Measurements from ENCODE around the gene AGXT2. TPM values are rescaled to one million over a fixed set of nuclear protein-coding genes. Genes with fewer than 3 reads are reported as not detected.
A peak's percentile ranks its signal among the peaks of the same experiment; 100 is the strongest.
"Not testable (repeated sequence)": the region's sequence is repeated elsewhere in the genome, so short reads cannot be mapped to it uniquely, and the experiment has no call there.

AGXT2 gene
- total and polyA plus RNA-seq, 2 donors = 0.02 TPM; not detected in 1

- Histone ChIP-seq H3K9me3 (ENCODE audit: control insufficient read depth in 2 of 2, insufficient read depth in 1 of 2, low read length in 1 of 2) (no peaks in the 10 kb centered on the region), H3K4me3 (ENCODE audit: low read length in 2 of 2) (no peak overlapping the region), H3K27me3 (ENCODE audit: control insufficient read depth in 2 of 2, insufficient read depth in 1 of 2, low read length in 1 of 2) (no peaks in the 10 kb centered on the region), H3K27ac (ENCODE audit: low read depth in 1 of 2, low read length in 1 of 2) (no peak overlapping the region), H3K36me3 (ENCODE audit: control insufficient read depth in 2 of 2, insufficient read depth in 2 of 2, low read length in 1 of 2) (no peaks in the 10 kb centered on the region), H3K4me1 (ENCODE audit: control insufficient read depth in 2 of 2, insufficient read depth in 2 of 2, low read length in 2 of 2) (no peaks in the 10 kb centered on the region)
- 87% methylated on average over 5 of the region's 5 CpGs for WGBS
- DNase-seq (ENCODE audit: low read depth in 6 of 9, low spot score in 9 of 9) = no peak
These were observed 71.4 kb downstream of the AGXT2 start for GRCh38 chr5:34976347-34976746.

DNA sequence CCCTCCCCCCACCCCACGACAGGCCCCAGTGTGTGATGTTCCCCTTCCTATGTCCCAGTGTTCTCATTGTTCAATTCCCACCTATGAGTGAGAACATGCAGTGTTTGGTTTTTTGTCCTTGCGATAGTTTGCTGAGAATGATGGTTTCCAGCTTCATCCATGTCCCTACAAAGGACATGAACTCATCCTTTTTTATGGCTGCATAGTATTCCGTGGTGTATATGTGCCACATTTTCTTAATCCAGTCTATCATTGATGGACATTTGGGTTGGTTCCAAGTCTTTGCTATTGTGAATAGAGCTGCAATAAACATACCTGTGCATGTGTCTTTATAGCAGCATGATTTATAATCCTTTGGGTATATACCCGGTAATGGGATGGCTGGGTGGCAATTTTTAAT lies 76.1 kb downstream of the AGXT2 start:
- H3K27me3 ChIP-seq (ENCODE audit: control insufficient read depth in 2 of 2, insufficient read depth in 1 of 2, low read length in 1 of 2); H3K36me3 ChIP-seq (ENCODE audit: control insufficient read depth in 2 of 2, insufficient read depth in 2 of 2, low read length in 1 of 2); DNase-seq (ENCODE audit: low read depth in 6 of 9, low spot score in 9 of 9); H3K4me3 ChIP-seq (ENCODE audit: low read length in 2 of 2); H3K4me1 ChIP-seq (ENCODE audit: control insufficient read depth in 2 of 2, insufficient read depth in 2 of 2, low read length in 2 of 2); H3K9me3 ChIP-seq (ENCODE audit: control insufficient read depth in 2 of 2, insufficient read depth in 1 of 2, low read length in 1 of 2); H3K27ac ChIP-seq (ENCODE audit: low read depth in 1 of 2, low read length in 1 of 2): not testable (repeated sequence)
- 93% methylated on average over 2 of the region's 4 CpGs for WGBS

DNA sequence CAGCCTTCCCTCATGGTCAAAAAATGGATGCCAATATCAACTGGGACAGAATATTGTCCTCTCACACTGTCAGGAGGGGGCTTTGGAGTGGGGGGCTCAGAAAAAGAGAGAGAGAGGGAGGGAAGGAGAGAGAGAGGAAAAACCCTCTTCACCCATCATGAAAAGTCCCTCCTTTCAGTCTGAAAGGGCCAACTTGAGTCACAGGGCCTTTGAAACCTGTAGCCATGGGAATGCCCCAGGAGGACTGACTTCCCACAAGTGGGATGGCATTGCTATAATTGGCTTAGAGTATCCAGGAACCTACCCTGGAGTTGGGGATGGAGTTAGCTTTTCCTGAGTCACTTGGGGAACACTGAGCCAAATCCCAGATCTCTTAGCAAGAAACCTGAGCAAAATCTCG lies 77.2 kb downstream of the AGXT2 start:
- no peak overlapping the region for H3K27ac ChIP-seq (ENCODE audit: low read depth in 1 of 2, low read length in 1 of 2)
- no peaks in the 10 kb centered on the region for H3K36me3 ChIP-seq (ENCODE audit: control insufficient read depth in 2 of 2, insufficient read depth in 2 of 2, low read length in 1 of 2)
- WGBS = 93% methylated on average over 1 of the region's 1 CpG
- H3K27me3 ChIP-seq (ENCODE audit: control insufficient read depth in 2 of 2, insufficient read depth in 1 of 2, low read length in 1 of 2) = no peaks in the 10 kb centered on the region
- H3K4me3 ChIP-seq (ENCODE audit: low read length in 2 of 2) = no peak overlapping the region
- no peak for DNase-seq (ENCODE audit: low read depth in 6 of 9, low spot score in 9 of 9)
- H3K9me3 ChIP-seq (ENCODE audit: control insufficient read depth in 2 of 2, insufficient read depth in 1 of 2, low read length in 1 of 2) = no peaks in the 10 kb centered on the region
- no peaks in the 10 kb centered on the region for H3K4me1 ChIP-seq (ENCODE audit: control insufficient read depth in 2 of 2, insufficient read depth in 2 of 2, low read length in 2 of 2)

DNA sequence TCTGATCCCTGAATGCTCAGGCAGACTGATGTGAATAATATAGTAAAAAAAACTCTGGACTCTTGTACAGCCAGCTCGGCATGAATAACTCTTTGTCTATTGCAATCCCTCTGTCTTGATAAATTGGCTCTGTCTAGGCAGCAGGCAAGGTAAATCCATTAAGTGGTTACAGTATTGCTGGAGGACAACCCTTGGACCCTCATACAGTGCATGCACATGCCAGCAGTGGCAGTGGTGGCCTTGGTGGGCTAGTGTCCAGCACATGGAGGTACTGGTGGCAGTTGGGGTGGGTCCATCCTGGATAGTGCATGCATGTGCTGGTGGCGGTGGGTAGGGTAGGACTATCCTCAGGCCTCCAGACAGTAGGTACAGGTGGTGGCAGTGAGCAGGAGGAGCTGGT lies 79.5 kb downstream of the AGXT2 start:
- WGBS = 96% methylated on average over 2 of the region's 2 CpGs
- H3K4me1 ChIP-seq (ENCODE audit: control insufficient read depth in 2 of 2, insufficient read depth in 2 of 2, low read length in 2 of 2) = no peaks in the 10 kb centered on the region
- H3K4me3 ChIP-seq (ENCODE audit: low read length in 2 of 2) = no peak overlapping the region
- H3K27me3 ChIP-seq (ENCODE audit: control insufficient read depth in 2 of 2, insufficient read depth in 1 of 2, low read length in 1 of 2) = no peaks in the 10 kb centered on the region
- H3K36me3 ChIP-seq (ENCODE audit: control insufficient read depth in 2 of 2, insufficient read depth in 2 of 2, low read length in 1 of 2) = no peaks in the 10 kb centered on the region
- H3K9me3 ChIP-seq (ENCODE audit: control insufficient read depth in 2 of 2, insufficient read depth in 1 of 2, low read length in 1 of 2) = no peaks in the 10 kb centered on the region
- H3K27ac ChIP-seq (ENCODE audit: low read depth in 1 of 2, low read length in 1 of 2) = no peak overlapping the region
- DNase-seq (ENCODE audit: low read depth in 6 of 9, low spot score in 9 of 9) = no peak

- no peaks in the 10 kb centered on the region for H3K4me1 ChIP-seq (ENCODE audit: control insufficient read depth in 2 of 2, insufficient read depth in 2 of 2, low read length in 2 of 2)
- no peaks in the 10 kb centered on the region for H3K36me3 ChIP-seq (ENCODE audit: control insufficient read depth in 2 of 2, insufficient read depth in 2 of 2, low read length in 1 of 2)
- no peaks in the 10 kb centered on the region for H3K27me3 ChIP-seq (ENCODE audit: control insufficient read depth in 2 of 2, insufficient read depth in 1 of 2, low read length in 1 of 2)
- DNase-seq (ENCODE audit: low read depth in 6 of 9, low spot score in 9 of 9) = no peak
- H3K4me3 ChIP-seq (ENCODE audit: low read length in 2 of 2) = no peak overlapping the region
- H3K9me3 ChIP-seq (ENCODE audit: control insufficient read depth in 2 of 2, insufficient read depth in 1 of 2, low read length in 1 of 2) = no peaks in the 10 kb centered on the region
- WGBS = 98% methylated on average over 4 of the region's 4 CpGs
- H3K27ac ChIP-seq (ENCODE audit: low read depth in 1 of 2, low read length in 1 of 2) = no peak overlapping the region
These were observed 80.2 kb downstream of the AGXT2 start for GRCh38 chr5:34967540-34967939.

GRCh38 chr5:34959323-34959722 lies 88.4 kb downstream of the AGXT2 start:
- H3K27me3 ChIP-seq (ENCODE audit: control insufficient read depth in 2 of 2, insufficient read depth in 1 of 2, low read length in 1 of 2) = no peaks in the 10 kb centered on the region
- no peaks in the 10 kb centered on the region for H3K9me3 ChIP-seq (ENCODE audit: control insufficient read depth in 2 of 2, insufficient read depth in 1 of 2, low read length in 1 of 2)
- H3K4me1 ChIP-seq (ENCODE audit: control insufficient read depth in 2 of 2, insufficient read depth in 2 of 2, low read length in 2 of 2) = no peaks in the 10 kb centered on the region
- H3K4me3 ChIP-seq (ENCODE audit: low read length in 2 of 2) = no peak overlapping the region
- 100% methylated on average over 1 of the region's 1 CpG for WGBS
- no peak for DNase-seq (ENCODE audit: low read depth in 6 of 9, low spot score in 9 of 9)
- H3K36me3 ChIP-seq (ENCODE audit: control insufficient read depth in 2 of 2, insufficient read depth in 2 of 2, low read length in 1 of 2) = peaks cover 0 to 3% of the 10 kb centered on the region in 2 donors
- H3K27ac ChIP-seq (ENCODE audit: low read depth in 1 of 2, low read length in 1 of 2) = no peak overlapping the region

DNA sequence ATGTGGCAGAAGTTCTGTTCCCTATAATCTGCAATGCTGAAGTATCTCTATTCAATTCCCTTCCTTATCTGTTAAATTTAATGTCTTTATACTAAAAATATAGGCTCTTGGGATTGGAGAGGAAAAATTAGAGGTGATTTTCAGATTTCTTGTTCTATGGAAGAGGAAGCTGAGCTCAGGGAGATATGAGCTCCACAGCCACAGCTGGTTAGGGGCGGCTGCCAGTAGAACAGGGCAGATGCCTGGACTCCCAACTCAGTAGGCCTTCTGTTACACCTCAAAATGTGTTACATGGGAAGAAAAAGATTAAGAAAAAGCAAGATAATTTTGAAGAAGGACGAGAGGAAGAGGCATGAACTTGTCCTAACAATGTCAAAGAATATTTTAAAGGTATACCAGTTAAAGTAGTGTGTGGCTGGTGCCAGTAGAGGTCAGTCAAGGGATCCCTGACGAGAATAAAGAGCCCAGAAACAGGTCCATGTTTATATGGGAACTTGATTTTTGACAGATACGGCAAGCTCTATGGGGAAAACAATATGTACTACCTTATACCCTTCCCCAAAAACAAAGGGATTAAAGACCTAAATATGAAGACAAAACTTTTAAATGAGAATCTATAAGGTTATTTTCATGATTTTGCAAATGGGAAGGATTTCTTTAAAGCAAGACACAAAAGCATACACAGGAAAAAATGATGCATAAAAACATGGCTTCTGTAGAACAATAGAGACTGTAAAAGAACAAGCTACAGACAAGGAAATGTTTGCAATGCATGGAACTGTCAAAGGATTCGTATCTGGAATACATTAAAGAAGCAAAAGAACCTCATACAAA lies 89.7 kb downstream of the AGXT2 start:
- peak in 4 of 9 donors; percentile 1 to 19 (median 4) for DNase-seq (ENCODE audit: low read depth in 6 of 9, low spot score in 9 of 9)

GRCh38 chr5:34957321-34957720 lies 90.4 kb downstream of the AGXT2 start:
- H3K27me3 ChIP-seq (ENCODE audit: control insufficient read depth in 2 of 2, insufficient read depth in 1 of 2, low read length in 1 of 2) = no peaks in the 10 kb centered on the region
- H3K9me3 ChIP-seq (ENCODE audit: control insufficient read depth in 2 of 2, insufficient read depth in 1 of 2, low read length in 1 of 2) = no peaks in the 10 kb centered on the region
- H3K27ac ChIP-seq (ENCODE audit: low read depth in 1 of 2, low read length in 1 of 2) = no peak overlapping the region
- no peak overlapping the region for H3K4me3 ChIP-seq (ENCODE audit: low read length in 2 of 2)
- no peak for DNase-seq (ENCODE audit: low read depth in 6 of 9, low spot score in 9 of 9)
- 100% methylated on average over 1 of the region's 1 CpG for WGBS
- H3K36me3 ChIP-seq (ENCODE audit: control insufficient read depth in 2 of 2, insufficient read depth in 2 of 2, low read length in 1 of 2) = peaks cover 0 to 15% of the 10 kb centered on the region in 2 donors
- no peaks in the 10 kb centered on the region for H3K4me1 ChIP-seq (ENCODE audit: control insufficient read depth in 2 of 2, insufficient read depth in 2 of 2, low read length in 2 of 2)

More for the DNA sequence above, 89.7 kb downstream of the AGXT2 start:
- H3K4me1 ChIP-seq (ENCODE audit: control insufficient read depth in 2 of 2, insufficient read depth in 2 of 2, low read length in 2 of 2) = no peaks in the 10 kb centered on the region
- H3K27me3 ChIP-seq (ENCODE audit: control insufficient read depth in 2 of 2, insufficient read depth in 1 of 2, low read length in 1 of 2) = no peaks in the 10 kb centered on the region
- 77% methylated on average over 5 of the region's 5 CpGs for WGBS
- H3K27ac ChIP-seq (ENCODE audit: low read depth in 1 of 2, low read length in 1 of 2) = no peak overlapping the region
- peaks cover 0 to 10% of the 10 kb centered on the region in 2 donors for H3K36me3 ChIP-seq (ENCODE audit: control insufficient read depth in 2 of 2, insufficient read depth in 2 of 2, low read length in 1 of 2)
- no peaks in the 10 kb centered on the region for H3K9me3 ChIP-seq (ENCODE audit: control insufficient read depth in 2 of 2, insufficient read depth in 1 of 2, low read length in 1 of 2)
- no peak overlapping the region for H3K4me3 ChIP-seq (ENCODE audit: low read length in 2 of 2)

Measured in thymus (tissue), 11 donors.